Progenitor cell of endocrine pancreas (in vitro differentiated cells): ENCODE measurements around the gene AMER1. TPM values are rescaled to one million over a fixed set of nuclear protein-coding genes. Genes with fewer than 3 reads are reported as not detected.

Experiments
- DNase-seq: peaks from one replicate; pipeline ENCODE4 v3.0.0; 2021; ENCODE audit warnings: low spot score; ENCODE audit not compliant: unreplicated experiment
- H3K27ac Mint-ChIP-seq: 2 replicates; pipeline ENCODE4 v1.8.0; 2021; ENCODE audit warnings: mild to moderate bottlenecking, moderate library complexity, mixed read lengths
- H3K27me3 Mint-ChIP-seq: 2 replicates; pipeline ENCODE4 v1.8.0; 2021; ENCODE audit warnings: mixed read lengths
- H3K36me3 Mint-ChIP-seq: 2 replicates; pipeline ENCODE4 v1.8.0; 2022; ENCODE audit warnings: mixed read lengths; ENCODE audit not compliant: insufficient read depth
- H3K4me1 Mint-ChIP-seq: 2 replicates; pipeline ENCODE4 v1.8.0; 2021; ENCODE audit warnings: low read depth, mixed read lengths
- H3K4me3 Mint-ChIP-seq: 2 replicates; pipeline ENCODE4 v1.8.0; 2021; ENCODE audit warnings: low read depth, mild to moderate bottlenecking, moderate library complexity, mixed read lengths
- H3K9me3 Mint-ChIP-seq: 2 replicates; pipeline ENCODE4 v1.8.0; 2021; ENCODE audit warnings: low read depth, mixed read lengths
- total RNA-seq: library from RNA; stranded (reverse); gene quantifications from 2 replicates; pipeline ENCODE4 v1.2.1, GENCODE V29; 2021
- TF ChIP-seq, protein P1 (sequence below): fragments of 200-600 bp; sonication (generic); IDR thresholded peaks from one replicate; pipeline ENCODE4 v1.5.0; 2021; ENCODE audit warnings: antibody characterized with exemption, mild to moderate bottlenecking; ENCODE audit not compliant: unreplicated experiment

The AMER1 gene
- total RNA-seq, 1 donor from 2014 or later, result 12.6 TPM

DNA sequence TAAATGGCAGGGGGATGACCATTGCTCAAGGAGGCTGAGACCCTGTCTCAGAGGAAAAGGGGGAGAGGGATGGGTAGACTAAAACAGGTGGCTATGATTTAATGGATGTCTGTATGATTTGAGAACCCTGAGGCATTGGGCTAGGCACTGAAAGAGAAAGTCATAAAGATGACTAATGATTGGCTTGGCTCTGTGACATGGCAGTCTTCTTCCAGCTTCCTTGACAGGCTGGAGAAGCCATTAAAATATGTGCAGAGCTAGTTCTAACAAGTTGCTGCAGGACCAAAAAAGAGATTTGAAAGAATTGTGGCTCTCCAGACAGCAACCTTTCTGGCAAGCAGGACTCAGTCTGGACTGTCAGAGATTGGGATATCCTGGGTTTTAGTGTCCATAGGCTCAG lies 53.6 kb downstream of the AMER1 start:
- TF ChIP-seq, protein P1, sequence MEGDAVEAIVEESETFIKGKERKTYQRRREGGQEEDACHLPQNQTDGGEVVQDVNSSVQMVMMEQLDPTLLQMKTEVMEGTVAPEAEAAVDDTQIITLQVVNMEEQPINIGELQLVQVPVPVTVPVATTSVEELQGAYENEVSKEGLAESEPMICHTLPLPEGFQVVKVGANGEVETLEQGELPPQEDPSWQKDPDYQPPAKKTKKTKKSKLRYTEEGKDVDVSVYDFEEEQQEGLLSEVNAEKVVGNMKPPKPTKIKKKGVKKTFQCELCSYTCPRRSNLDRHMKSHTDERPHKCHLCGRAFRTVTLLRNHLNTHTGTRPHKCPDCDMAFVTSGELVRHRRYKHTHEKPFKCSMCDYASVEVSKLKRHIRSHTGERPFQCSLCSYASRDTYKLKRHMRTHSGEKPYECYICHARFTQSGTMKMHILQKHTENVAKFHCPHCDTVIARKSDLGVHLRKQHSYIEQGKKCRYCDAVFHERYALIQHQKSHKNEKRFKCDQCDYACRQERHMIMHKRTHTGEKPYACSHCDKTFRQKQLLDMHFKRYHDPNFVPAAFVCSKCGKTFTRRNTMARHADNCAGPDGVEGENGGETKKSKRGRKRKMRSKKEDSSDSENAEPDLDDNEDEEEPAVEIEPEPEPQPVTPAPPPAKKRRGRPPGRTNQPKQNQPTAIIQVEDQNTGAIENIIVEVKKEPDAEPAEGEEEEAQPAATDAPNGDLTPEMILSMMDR, result no peak
- Mint-ChIP-seq H3K9me3 (peaks cover 55% of the 10 kb centered on the region), H3K27ac (no peak overlapping the region), H3K4me1 (peaks cover 4% of the 10 kb centered on the region), H3K27me3 (no peaks in the 10 kb centered on the region), H3K36me3 (peaks cover 4% of the 10 kb centered on the region), H3K4me3 (no peak overlapping the region)
- no peak for DNase-seq

DNA sequence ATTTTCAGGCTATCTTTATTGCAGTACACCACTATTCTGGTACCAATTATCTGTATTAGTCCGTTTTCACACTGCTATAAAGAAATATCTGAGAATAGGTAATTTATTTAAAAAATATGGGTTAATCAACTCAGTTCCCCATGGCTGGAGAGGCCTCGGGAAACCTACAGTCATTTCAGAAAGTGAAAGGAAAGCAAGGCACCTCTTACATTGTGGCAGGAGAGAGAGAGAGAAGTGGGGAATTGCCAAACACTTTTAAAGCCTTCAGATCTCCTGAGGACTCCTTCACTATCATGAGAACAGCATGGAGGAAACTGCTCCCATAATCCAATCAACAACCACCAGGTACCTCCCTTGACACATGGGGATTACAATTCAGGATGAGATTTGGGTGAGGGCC lies 54.7 kb downstream of the AMER1 start:
- Mint-ChIP-seq H3K9me3 (peaks cover 50% of the 10 kb centered on the region), H3K4me3 (no peak overlapping the region)

More for the DNA sequence above, 54.7 kb downstream of the AMER1 start:
- peaks cover 4% of the 10 kb centered on the region for H3K4me1 Mint-ChIP-seq
- peaks cover 4% of the 10 kb centered on the region for H3K36me3 Mint-ChIP-seq
- TF ChIP-seq, protein P1, result no peak
- DNase-seq, result no peak
- H3K27me3 Mint-ChIP-seq, result no peaks in the 10 kb centered on the region
- no peak overlapping the region for H3K27ac Mint-ChIP-seq

Other genes with a start within 250 kb of the AMER1 start
- 0.22 and 0.47 TPM in 2 replicates for gene ASB12, start 24.9 kb upstream of the AMER1 start, total RNA-seq
- 4.8 and 6.0 TPM in 2 replicates for gene MTMR8, start 189.7 kb upstream of the AMER1 start, total RNA-seq